ENCODE data around the gene CSH1. TPM values are rescaled to one million over a fixed set of nuclear protein-coding genes. Genes with fewer than 3 reads are reported as not detected.
A peak's percentile ranks its signal among the peaks of the same experiment; 100 is the strongest.

CSH1 gene
- total RNA-seq, 2 experiments from 2014 or later = not detected

GRCh38 chr17:63929860-63930766, 33.7 kb upstream of the CSH1 start:
- no peak for DNase-seq
- Histone ChIP-seq H3K27ac (ENCODE audit: low read depth in 1 of 2, low read length in 2 of 2) (peak overlapping the region in 1 of 2 donors; percentile 63), H3K36me3 (ENCODE audit: insufficient read depth, low read length) (peaks cover 25% of the 10 kb centered on the region), H3K9me3 (ENCODE audit: control insufficient read depth in 1 of 2, insufficient read depth in 1 of 2, low read length in 2 of 2) (no peaks in the 10 kb centered on the region), H3K27me3 (ENCODE audit: control insufficient read depth in 1 of 2, insufficient read depth in 2 of 2, low read length in 2 of 2) (no peaks in the 10 kb centered on the region), H3K4me3 (ENCODE audit: low read length) (no peak overlapping the region), H3K4me1 (ENCODE audit: insufficient read depth, low read length) (peaks cover 33% of the 10 kb centered on the region)
- no peak for ATAC-seq (ENCODE audit: poor library complexity)
- peaks cover 10% of the 10 kb centered on the region for H3K36me3 Mint-ChIP-seq (ENCODE audit: low read depth)
- TF ChIP-seq, protein P1, sequence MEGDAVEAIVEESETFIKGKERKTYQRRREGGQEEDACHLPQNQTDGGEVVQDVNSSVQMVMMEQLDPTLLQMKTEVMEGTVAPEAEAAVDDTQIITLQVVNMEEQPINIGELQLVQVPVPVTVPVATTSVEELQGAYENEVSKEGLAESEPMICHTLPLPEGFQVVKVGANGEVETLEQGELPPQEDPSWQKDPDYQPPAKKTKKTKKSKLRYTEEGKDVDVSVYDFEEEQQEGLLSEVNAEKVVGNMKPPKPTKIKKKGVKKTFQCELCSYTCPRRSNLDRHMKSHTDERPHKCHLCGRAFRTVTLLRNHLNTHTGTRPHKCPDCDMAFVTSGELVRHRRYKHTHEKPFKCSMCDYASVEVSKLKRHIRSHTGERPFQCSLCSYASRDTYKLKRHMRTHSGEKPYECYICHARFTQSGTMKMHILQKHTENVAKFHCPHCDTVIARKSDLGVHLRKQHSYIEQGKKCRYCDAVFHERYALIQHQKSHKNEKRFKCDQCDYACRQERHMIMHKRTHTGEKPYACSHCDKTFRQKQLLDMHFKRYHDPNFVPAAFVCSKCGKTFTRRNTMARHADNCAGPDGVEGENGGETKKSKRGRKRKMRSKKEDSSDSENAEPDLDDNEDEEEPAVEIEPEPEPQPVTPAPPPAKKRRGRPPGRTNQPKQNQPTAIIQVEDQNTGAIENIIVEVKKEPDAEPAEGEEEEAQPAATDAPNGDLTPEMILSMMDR (IDR thresholded peaks at IDR 0.05) = no peak
- peaks cover 26% of the 10 kb centered on the region for H3K4me1 Mint-ChIP-seq (ENCODE audit: low read depth)
- H3K27me3 Mint-ChIP-seq = no peaks in the 10 kb centered on the region
- ChIA-PET POLR2A (interaction anchor here (0.8 kb wide), 1 partner anchor 68 kb away, joined by 3 read pairs; the partner anchor contains the start of gene PRR29), CTCF (interaction anchor here (0.6 to 1.8 kb wide), 4 partner anchors 11 to 96 kb away, joined by 3 to 5 read pairs (median 3); no protein-coding TSS in a partner anchor)
- peak overlapping the region; percentile 92 for H3K4me3 Mint-ChIP-seq
- H3K9me3 Mint-ChIP-seq = no peaks in the 10 kb centered on the region
- H3K27ac Mint-ChIP-seq = peak overlapping the region; percentile 92
- intact Hi-C loops (cut with DNase I, micrococcal nuclease) = loop anchor here in 1 of 2 experiments (5.0 kb wide), 1 partner anchor 57 kb away; no protein-coding TSS in a partner anchor

GRCh38 chr17:63928966-63929695, 32.8 kb upstream of the CSH1 start:
- H3K4me3 Mint-ChIP-seq = peak overlapping the region; percentile 25
- Histone ChIP-seq H3K27ac (ENCODE audit: low read depth in 1 of 2, low read length in 2 of 2) (no peak overlapping the region), H3K4me1 (ENCODE audit: insufficient read depth, low read length) (peaks cover 33% of the 10 kb centered on the region), H3K9me3 (ENCODE audit: control insufficient read depth in 1 of 2, insufficient read depth in 1 of 2, low read length in 2 of 2) (no peaks in the 10 kb centered on the region), H3K27me3 (ENCODE audit: control insufficient read depth in 1 of 2, insufficient read depth in 2 of 2, low read length in 2 of 2) (no peaks in the 10 kb centered on the region), H3K4me3 (ENCODE audit: low read length) (no peak overlapping the region), H3K36me3 (ENCODE audit: insufficient read depth, low read length) (peaks cover 25% of the 10 kb centered on the region)
- DNase-seq = no peak
- H3K9me3 Mint-ChIP-seq = no peaks in the 10 kb centered on the region
- CTCF ChIA-PET = interaction anchor here (1.3 to 2.2 kb wide), 3 partner anchors 10 to 113 kb away, joined by 3 to 8 read pairs (median 5); no protein-coding TSS in a partner anchor
- TF ChIP-seq, protein P1 (IDR thresholded peaks at IDR 0.05) = no peak
- no peak overlapping the region for H3K27ac Mint-ChIP-seq
- intact Hi-C loops (cut with DNase I, micrococcal nuclease) = no loop called here
- peaks cover 10% of the 10 kb centered on the region for H3K36me3 Mint-ChIP-seq (ENCODE audit: low read depth)
- no peak for ATAC-seq (ENCODE audit: poor library complexity)
- H3K4me1 Mint-ChIP-seq (ENCODE audit: low read depth) = peaks cover 26% of the 10 kb centered on the region
- POLR2A ChIA-PET = no interaction called here
- H3K27me3 Mint-ChIP-seq = no peaks in the 10 kb centered on the region

DNA sequence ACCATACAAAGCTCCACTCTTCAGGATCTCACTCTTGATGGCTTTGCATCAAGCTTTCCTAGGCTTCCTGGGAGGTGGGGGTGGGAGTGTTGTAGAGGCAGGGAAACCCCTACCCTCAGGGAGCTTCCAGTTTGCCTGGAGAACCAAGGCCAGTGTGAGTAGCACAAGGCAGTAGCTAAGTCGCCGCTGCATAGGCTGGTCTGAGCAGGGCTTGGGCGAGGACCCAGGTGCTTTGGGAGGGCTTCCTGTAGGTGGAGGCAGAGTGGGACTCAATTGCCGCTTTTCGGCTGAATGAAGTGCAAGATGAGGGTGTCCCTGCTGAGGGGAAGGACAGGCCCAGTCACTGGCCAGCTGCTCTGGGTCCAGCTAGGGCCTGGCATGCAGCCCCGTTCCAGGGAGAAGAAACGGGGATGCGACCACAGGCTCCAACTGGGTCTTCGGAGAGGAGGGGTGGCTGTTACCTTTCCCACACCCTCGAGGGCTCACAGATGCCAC, 31.8 kb upstream of the CSH1 start:
- TF ChIP-seq, protein P1 (IDR thresholded peaks at IDR 0.05) = no peak
- H3K4me1 Mint-ChIP-seq (ENCODE audit: low read depth) = peaks cover 26% of the 10 kb centered on the region
- Histone ChIP-seq H3K4me3 (ENCODE audit: low read length) (no peak overlapping the region), H3K4me1 (ENCODE audit: insufficient read depth, low read length) (peaks cover 30% of the 10 kb centered on the region), H3K9me3 (ENCODE audit: control insufficient read depth in 1 of 2, insufficient read depth in 1 of 2, low read length in 2 of 2) (no peaks in the 10 kb centered on the region), H3K36me3 (ENCODE audit: insufficient read depth, low read length) (peaks cover 25% of the 10 kb centered on the region), H3K27me3 (ENCODE audit: control insufficient read depth in 1 of 2, insufficient read depth in 2 of 2, low read length in 2 of 2) (no peaks in the 10 kb centered on the region), H3K27ac (ENCODE audit: low read depth in 1 of 2, low read length in 2 of 2) (peak overlapping the region in 1 of 2 donors; percentile 2)
- H3K36me3 Mint-ChIP-seq (ENCODE audit: low read depth) = peaks cover 10% of the 10 kb centered on the region
- no peaks in the 10 kb centered on the region for H3K9me3 Mint-ChIP-seq
- no peak for ATAC-seq (ENCODE audit: poor library complexity)
- no peak overlapping the region for H3K4me3 Mint-ChIP-seq
- intact Hi-C loops (cut with DNase I, micrococcal nuclease) = no loop called here
- no peak overlapping the region for H3K27ac Mint-ChIP-seq
- ChIA-PET CTCF (interaction anchor here (0.8 to 2.2 kb wide), 3 partner anchors 18 to 114 kb away, joined by 3 to 8 read pairs (median 3); no protein-coding TSS in a partner anchor), POLR2A (interaction anchor here (0.6 to 1.0 kb wide), 2 partner anchors 92 to 217 kb away, joined by 4 read pairs; no protein-coding TSS in a partner anchor)
- H3K27me3 Mint-ChIP-seq = no peaks in the 10 kb centered on the region
- DNase-seq = no peak

Measured in CD4-positive, alpha-beta T cell (primary cell).